Measurements from ENCODE around the gene PVALEF.

PVALEF gene

GRCh38 chr17:81229666-81229920, 64.3 kb downstream of the PVALEF start:
- no peak overlapping the region for H3K27ac ChIP-seq
- H3K4me3 ChIP-seq, result no peak overlapping the region
- DNase-seq (ENCODE audit: low spot score), result no peak
- TF ChIP-seq CTCF (IDR thresholded peaks at IDR 0.05), result no peak

- TF ChIP-seq CTCF (IDR thresholded peaks at IDR 0.05), result no peak
- Histone ChIP-seq H3K27ac (no peak overlapping the region), H3K4me3 (no peak overlapping the region)
- no peak for DNase-seq (ENCODE audit: low spot score)
Measured at GRCh38 chr17:81230043-81230820, 64.9 kb downstream of the PVALEF start.

GRCh38 chr17:81231121-81231645, 65.9 kb downstream of the PVALEF start:
- TF ChIP-seq CTCF (IDR thresholded peaks at IDR 0.05), result no peak
- no peak for DNase-seq (ENCODE audit: low spot score)
- Histone ChIP-seq H3K27ac (no peak overlapping the region), H3K4me3 (no peak overlapping the region)

GRCh38 chr17:81231766-81232581, 66.7 kb downstream of the PVALEF start:
- no peak overlapping the region for H3K27ac ChIP-seq
- TF ChIP-seq CTCF (IDR thresholded peaks at IDR 0.05), result no peak
- no peak for DNase-seq (ENCODE audit: low spot score)
- H3K4me3 ChIP-seq, result no peak overlapping the region
